Measurements from ENCODE around the gene SNX8.

SNX8 gene

GRCh38 chr7:2299131-2299829 lies 15.0 kb downstream of the SNX8 start:
- TF ChIP-seq, protein P1, sequence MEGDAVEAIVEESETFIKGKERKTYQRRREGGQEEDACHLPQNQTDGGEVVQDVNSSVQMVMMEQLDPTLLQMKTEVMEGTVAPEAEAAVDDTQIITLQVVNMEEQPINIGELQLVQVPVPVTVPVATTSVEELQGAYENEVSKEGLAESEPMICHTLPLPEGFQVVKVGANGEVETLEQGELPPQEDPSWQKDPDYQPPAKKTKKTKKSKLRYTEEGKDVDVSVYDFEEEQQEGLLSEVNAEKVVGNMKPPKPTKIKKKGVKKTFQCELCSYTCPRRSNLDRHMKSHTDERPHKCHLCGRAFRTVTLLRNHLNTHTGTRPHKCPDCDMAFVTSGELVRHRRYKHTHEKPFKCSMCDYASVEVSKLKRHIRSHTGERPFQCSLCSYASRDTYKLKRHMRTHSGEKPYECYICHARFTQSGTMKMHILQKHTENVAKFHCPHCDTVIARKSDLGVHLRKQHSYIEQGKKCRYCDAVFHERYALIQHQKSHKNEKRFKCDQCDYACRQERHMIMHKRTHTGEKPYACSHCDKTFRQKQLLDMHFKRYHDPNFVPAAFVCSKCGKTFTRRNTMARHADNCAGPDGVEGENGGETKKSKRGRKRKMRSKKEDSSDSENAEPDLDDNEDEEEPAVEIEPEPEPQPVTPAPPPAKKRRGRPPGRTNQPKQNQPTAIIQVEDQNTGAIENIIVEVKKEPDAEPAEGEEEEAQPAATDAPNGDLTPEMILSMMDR (IDR thresholded peaks at IDR 0.05; ENCODE audit: low read depth, low read length): no peak
- peak overlapping the region; percentile 41 for H3K4me3 ChIP-seq (ENCODE audit: low read depth, low read length)

- TF ChIP-seq, protein P1 (IDR thresholded peaks at IDR 0.05; ENCODE audit: low read depth, low read length): no peak
- no peak overlapping the region for H3K4me3 ChIP-seq (ENCODE audit: low read depth, low read length)
Measured at GRCh38 chr7:2296832-2297231, 17.4 kb downstream of the SNX8 start.

GRCh38 chr7:2295936-2296620 lies 18.2 kb downstream of the SNX8 start:
- H3K4me3 ChIP-seq (ENCODE audit: low read depth, low read length): no peak overlapping the region
- TF ChIP-seq, protein P1 (IDR thresholded peaks at IDR 0.05; ENCODE audit: low read depth, low read length): no peak

DNA sequence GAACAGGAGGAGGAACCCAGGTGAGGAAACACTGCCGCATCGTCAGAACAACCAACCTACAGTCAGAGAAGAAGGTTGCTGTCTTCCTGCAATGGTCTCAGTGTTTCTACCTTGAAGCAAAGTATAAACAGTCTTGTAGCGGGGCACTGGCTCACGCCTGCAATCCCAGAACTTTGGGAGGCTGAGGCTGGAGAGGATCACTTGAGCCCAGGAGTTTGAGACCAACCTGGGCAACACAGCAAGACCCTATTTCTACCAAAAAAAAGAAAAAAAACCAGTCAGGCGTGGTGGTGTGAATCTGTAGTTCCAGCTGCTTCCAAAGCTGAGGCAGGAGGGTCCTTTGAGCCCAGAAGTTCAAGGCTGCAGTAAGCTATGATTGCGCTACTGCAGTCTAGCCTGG lies 23.4 kb downstream of the SNX8 start:
- H3K4me3 ChIP-seq (ENCODE audit: low read depth, low read length): no peak overlapping the region
- TF ChIP-seq, protein P1 (IDR thresholded peaks at IDR 0.05; ENCODE audit: low read depth, low read length): no peak

GRCh38 chr7:2289621-2290020 lies 24.6 kb downstream of the SNX8 start:
- H3K4me3 ChIP-seq (ENCODE audit: low read depth, low read length): no peak overlapping the region
- TF ChIP-seq, protein P1 (IDR thresholded peaks at IDR 0.05; ENCODE audit: low read depth, low read length): no peak

DNA sequence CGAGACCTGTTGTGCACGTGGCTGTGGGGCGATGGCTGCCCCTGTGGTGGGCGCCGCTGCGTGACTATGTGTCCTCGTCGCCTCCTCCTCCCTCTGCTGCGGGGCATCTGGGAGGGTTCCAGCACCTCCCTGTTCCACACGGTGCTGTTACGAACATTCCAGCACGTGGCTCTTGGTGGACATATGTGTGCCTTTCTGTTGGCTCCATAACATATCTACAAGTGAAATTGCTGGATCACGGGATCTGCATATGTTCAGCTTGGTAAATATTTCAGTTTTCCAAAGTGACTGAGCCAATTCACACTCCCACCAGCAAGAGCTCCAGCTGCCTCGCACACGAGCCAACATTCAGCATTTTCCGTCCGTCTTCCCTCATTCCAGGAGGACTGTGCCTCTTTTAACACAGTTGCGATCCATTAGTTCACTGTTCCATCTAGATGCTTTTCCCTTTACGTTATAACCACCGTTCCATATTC lies 25.1 kb downstream of the SNX8 start:
- H3K4me3 ChIP-seq (ENCODE audit: low read depth, low read length): no peak overlapping the region
- TF ChIP-seq, protein P1 (IDR thresholded peaks at IDR 0.05; ENCODE audit: low read depth, low read length): no peak

GRCh38 chr7:2288503-2288902 lies 25.7 kb downstream of the SNX8 start:
- TF ChIP-seq, protein P1 (IDR thresholded peaks at IDR 0.05; ENCODE audit: low read depth, low read length): no peak
- no peak overlapping the region for H3K4me3 ChIP-seq (ENCODE audit: low read depth, low read length)

Data from WI38 (cell line).